ENCODE measurements around the gene PRR30.

- TF ChIP-seq SIN3A (IDR thresholded peaks at IDR 0.05; ENCODE audit: borderline replicate concordance, insufficient read depth, low read length) = no peak
- TF ChIP-seq, protein P1, sequence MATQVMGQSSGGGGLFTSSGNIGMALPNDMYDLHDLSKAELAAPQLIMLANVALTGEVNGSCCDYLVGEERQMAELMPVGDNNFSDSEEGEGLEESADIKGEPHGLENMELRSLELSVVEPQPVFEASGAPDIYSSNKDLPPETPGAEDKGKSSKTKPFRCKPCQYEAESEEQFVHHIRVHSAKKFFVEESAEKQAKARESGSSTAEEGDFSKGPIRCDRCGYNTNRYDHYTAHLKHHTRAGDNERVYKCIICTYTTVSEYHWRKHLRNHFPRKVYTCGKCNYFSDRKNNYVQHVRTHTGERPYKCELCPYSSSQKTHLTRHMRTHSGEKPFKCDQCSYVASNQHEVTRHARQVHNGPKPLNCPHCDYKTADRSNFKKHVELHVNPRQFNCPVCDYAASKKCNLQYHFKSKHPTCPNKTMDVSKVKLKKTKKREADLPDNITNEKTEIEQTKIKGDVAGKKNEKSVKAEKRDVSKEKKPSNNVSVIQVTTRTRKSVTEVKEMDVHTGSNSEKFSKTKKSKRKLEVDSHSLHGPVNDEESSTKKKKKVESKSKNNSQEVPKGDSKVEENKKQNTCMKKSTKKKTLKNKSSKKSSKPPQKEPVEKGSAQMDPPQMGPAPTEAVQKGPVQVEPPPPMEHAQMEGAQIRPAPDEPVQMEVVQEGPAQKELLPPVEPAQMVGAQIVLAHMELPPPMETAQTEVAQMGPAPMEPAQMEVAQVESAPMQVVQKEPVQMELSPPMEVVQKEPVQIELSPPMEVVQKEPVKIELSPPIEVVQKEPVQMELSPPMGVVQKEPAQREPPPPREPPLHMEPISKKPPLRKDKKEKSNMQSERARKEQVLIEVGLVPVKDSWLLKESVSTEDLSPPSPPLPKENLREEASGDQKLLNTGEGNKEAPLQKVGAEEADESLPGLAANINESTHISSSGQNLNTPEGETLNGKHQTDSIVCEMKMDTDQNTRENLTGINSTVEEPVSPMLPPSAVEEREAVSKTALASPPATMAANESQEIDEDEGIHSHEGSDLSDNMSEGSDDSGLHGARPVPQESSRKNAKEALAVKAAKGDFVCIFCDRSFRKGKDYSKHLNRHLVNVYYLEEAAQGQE (IDR thresholded peaks at IDR 0.05; ENCODE audit: insufficient read depth in 1 of 2, low read depth in 2 of 2, low read length in 2 of 2) = no peak
- TF ChIP-seq POLR2AphosphoS5 (IDR thresholded peaks at IDR 0.05; ENCODE audit: low read depth, low read length) = no peak
- TF ChIP-seq TAF1 (IDR thresholded peaks at IDR 0.05; ENCODE audit: borderline replicate concordance, insufficient read depth, low read length) = no peak
- no peak for TF ChIP-seq FOXP2 (optimal IDR thresholded peaks at IDR 0.05; ENCODE audit: borderline replicate concordance, extremely low read depth, extremely low read length, insufficient read depth)
Observed at GRCh38 chr2:27095427-27095744, 43.8 kb downstream of the PRR30 start.

Measured in PFSK-1 (cell line).